Endodermal cell (in vitro differentiated cells): ENCODE data around the gene RHOH. TPM values are rescaled to one million over a fixed set of nuclear protein-coding genes. Genes with fewer than 3 reads are reported as not detected.

ENCODE experiments used
- DNase-seq: peaks from one replicate; pipeline ENCODE4 v3.0.0-alpha.2; 2017
- H3K27ac ChIP-seq: 2 replicates; pipeline ENCODE4 v1.5.1; 2013; ENCODE audit warnings: mild to moderate bottlenecking, low read depth, low read length, moderate library complexity
- H3K27me3 ChIP-seq: 2 replicates; pipeline ENCODE4 v1.6.1; 2013; ENCODE audit warnings: mild to moderate bottlenecking, low read length, moderate library complexity; ENCODE audit not compliant: insufficient read depth, control insufficient read depth, poor library complexity, severe bottlenecking
- H3K36me3 ChIP-seq: 2 replicates; pipeline ENCODE4 v1.7.0; 2013; ENCODE audit warnings: mild to moderate bottlenecking, low read length, moderate library complexity; ENCODE audit not compliant: control insufficient read depth, insufficient read depth
- H3K4me1 ChIP-seq: one replicate; pipeline ENCODE4 v1.7.0; 2013; ENCODE audit warnings: low read length; ENCODE audit not compliant: control insufficient read depth, insufficient read depth
- H3K4me3 ChIP-seq: 2 replicates; pipeline ENCODE4 v1.5.1; 2013; ENCODE audit warnings: mild to moderate bottlenecking, low read length, moderate library complexity
- H3K9ac ChIP-seq: 2 replicates; pipeline ENCODE4 v1.6.1; 2013; ENCODE audit warnings: mild to moderate bottlenecking, low read length, moderate library complexity; ENCODE audit not compliant: poor library complexity, severe bottlenecking; ENCODE audit errors: extremely low read depth
- H3K9me3 ChIP-seq: 2 replicates; pipeline ENCODE4 v1.6.1; 2013; ENCODE audit warnings: mild to moderate bottlenecking, low read length, moderate library complexity; ENCODE audit not compliant: control insufficient read depth
- H3K27ac Mint-ChIP-seq: 2 replicates; pipeline ENCODE4 v1.8.0; 2020; ENCODE audit warnings: mixed read lengths
- H3K27me3 Mint-ChIP-seq: 2 replicates; pipeline ENCODE4 v1.8.0; 2021; ENCODE audit warnings: mild to moderate bottlenecking, mixed read lengths; ENCODE audit not compliant: insufficient read depth
- H3K36me3 Mint-ChIP-seq: 2 replicates; pipeline ENCODE4 v1.8.0; 2020; ENCODE audit warnings: low read depth, mixed read lengths
- H3K4me1 Mint-ChIP-seq: 2 replicates; pipeline ENCODE4 v1.8.0; 2020; ENCODE audit warnings: mixed read lengths
- H3K4me3 Mint-ChIP-seq: 2 replicates; pipeline ENCODE4 v1.8.0; 2020; ENCODE audit warnings: mild to moderate bottlenecking, moderate library complexity, mixed read lengths
- H3K9me3 Mint-ChIP-seq: 2 replicates; pipeline ENCODE4 v1.8.0; 2020; ENCODE audit warnings: mild to moderate bottlenecking, mixed read lengths
- CTCF ChIP-seq: fragments of 200-600 bp; sonication (generic); conservative IDR thresholded peaks from 2 replicates; pipeline ENCODE4 v1.5.0; 2021; ENCODE audit warnings: antibody characterized with exemption, mild to moderate bottlenecking
- WGBS, 2 experiments: methylation state at CpG; one replicate each; pipeline versions ENCODE4 v1.1.5 to v1.1.7; 2013; ENCODE audit warnings: missing lambda C conversion rate in 2 of 2, mixed read lengths in 1 of 2; ENCODE audit not compliant: insufficient coverage in 1 of 2, insufficient read length in 1 of 2; 5-methylcytosine and 5-hydroxymethylcytosine counted together
- total RNA-seq, 2 donors: library from RNA; stranded (reverse); fragmentation: NEBNext Ultra II Directional in 1 of 2; extraction: Animal tissue kit (Norgen Biotek cat#: 25700) in 1 of 2; gene quantifications; 2 replicates in 1 of 2; 3 replicates in 1 of 2; pipeline ENCODE4 v1.2.1, GENCODE V29; 2021

RHOH gene
- total RNA-seq, 2 donors from 2014 or later, result 2.9 to 9.4 TPM

- H3K27ac Mint-ChIP-seq, result no peak overlapping the region
- 88 to 96% methylated on average over 4 of the region's 4 CpGs for WGBS, 2 experiments
- no peaks in the 10 kb centered on the region for H3K27me3 ChIP-seq
- no peak overlapping the region for H3K4me3 Mint-ChIP-seq
- no peaks in the 10 kb centered on the region for H3K36me3 ChIP-seq
- H3K9me3 ChIP-seq, result no peaks in the 10 kb centered on the region
- H3K36me3 Mint-ChIP-seq, result peaks cover 6% of the 10 kb centered on the region
- no peaks in the 10 kb centered on the region for H3K27me3 Mint-ChIP-seq
- H3K9me3 Mint-ChIP-seq, result no peaks in the 10 kb centered on the region
- H3K4me1 Mint-ChIP-seq, result no peaks in the 10 kb centered on the region
- no peak for TF ChIP-seq CTCF
- no peaks in the 10 kb centered on the region for H3K4me1 ChIP-seq
- H3K9ac ChIP-seq, result no peak overlapping the region
- H3K27ac ChIP-seq, result no peak overlapping the region
- H3K4me3 ChIP-seq, result no peak overlapping the region
- DNase-seq, result no peak
Measured at GRCh38 chr4:40240040-40240653, 43.3 kb downstream of the RHOH start.

DNA sequence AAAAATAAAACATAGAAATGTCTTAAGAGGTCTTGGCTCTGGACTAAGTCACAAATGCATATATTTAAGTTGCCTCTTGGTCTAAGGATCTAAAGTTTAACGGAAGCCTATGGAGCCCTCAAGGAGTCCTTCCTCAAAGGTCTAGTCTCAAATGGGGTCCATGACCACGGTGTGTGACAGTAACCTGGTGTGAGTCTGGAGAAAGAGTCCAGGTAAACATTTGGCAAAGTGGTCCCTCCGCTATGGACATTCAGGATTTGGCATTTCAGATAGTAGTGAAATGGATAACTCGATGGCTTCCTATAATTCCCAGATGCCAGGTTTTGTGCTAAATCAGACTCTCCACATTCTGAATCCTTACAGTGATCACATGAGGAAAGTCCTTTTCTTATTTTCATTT lies 44.2 kb downstream of the RHOH start:
- no peak for DNase-seq
- H3K27ac ChIP-seq, result no peak overlapping the region
- H3K27me3 ChIP-seq, result no peaks in the 10 kb centered on the region

DNA sequence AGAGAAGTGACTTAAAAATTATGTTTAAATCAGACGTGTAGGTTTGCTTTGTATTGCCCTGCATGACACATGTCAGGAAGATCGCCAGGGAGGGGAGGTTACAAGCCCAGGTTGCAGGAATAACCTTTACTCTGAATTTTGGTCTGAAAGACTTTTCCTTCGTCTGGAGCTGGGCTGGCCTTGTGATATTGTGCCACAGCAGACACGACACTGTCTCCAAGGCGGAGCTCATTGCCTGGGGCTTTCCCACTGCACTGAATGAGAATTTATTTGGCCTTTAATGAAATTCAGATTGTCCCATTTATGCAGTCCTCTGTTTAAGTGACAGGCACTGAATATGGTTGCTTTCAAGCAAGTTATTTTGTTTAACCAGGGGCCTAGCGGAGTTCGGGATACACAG lies 45.1 kb downstream of the RHOH start:
- Histone ChIP-seq H3K27ac (no peak overlapping the region), H3K27me3 (no peaks in the 10 kb centered on the region)

More for the DNA sequence above, 44.2 kb downstream of the RHOH start:
- Histone ChIP-seq H3K4me3 (no peak overlapping the region), H3K36me3 (no peaks in the 10 kb centered on the region), H3K4me1 (no peaks in the 10 kb centered on the region), H3K9ac (no peak overlapping the region), H3K9me3 (no peaks in the 10 kb centered on the region)
- 68 to 72% methylated on average over 4 of the region's 4 CpGs for WGBS, 2 experiments
- peaks cover 4% of the 10 kb centered on the region for H3K4me1 Mint-ChIP-seq
- no peak overlapping the region for H3K4me3 Mint-ChIP-seq
- no peak overlapping the region for H3K27ac Mint-ChIP-seq
- no peak for TF ChIP-seq CTCF
- no peaks in the 10 kb centered on the region for H3K9me3 Mint-ChIP-seq
- H3K36me3 Mint-ChIP-seq, result peaks cover 6% of the 10 kb centered on the region
- H3K27me3 Mint-ChIP-seq, result peaks cover 1% of the 10 kb centered on the region

More for the DNA sequence above, 45.1 kb downstream of the RHOH start:
- Histone ChIP-seq H3K36me3 (no peaks in the 10 kb centered on the region), H3K9ac (no peak overlapping the region), H3K4me3 (no peak overlapping the region), H3K9me3 (no peaks in the 10 kb centered on the region), H3K4me1 (no peaks in the 10 kb centered on the region)
- no peak for DNase-seq
- Mint-ChIP-seq H3K4me3 (no peak overlapping the region), H3K36me3 (peaks cover 6% of the 10 kb centered on the region), H3K9me3 (no peaks in the 10 kb centered on the region), H3K27me3 (peaks cover 1% of the 10 kb centered on the region), H3K4me1 (peaks cover 5% of the 10 kb centered on the region), H3K27ac (no peak overlapping the region)
- WGBS, 2 experiments, result 86 to 94% methylated on average over 6 to 7 of the region's 7 CpGs
- no peak for TF ChIP-seq CTCF
